ENCODE data around the gene FMNL2.

Gene FMNL2

DNA sequence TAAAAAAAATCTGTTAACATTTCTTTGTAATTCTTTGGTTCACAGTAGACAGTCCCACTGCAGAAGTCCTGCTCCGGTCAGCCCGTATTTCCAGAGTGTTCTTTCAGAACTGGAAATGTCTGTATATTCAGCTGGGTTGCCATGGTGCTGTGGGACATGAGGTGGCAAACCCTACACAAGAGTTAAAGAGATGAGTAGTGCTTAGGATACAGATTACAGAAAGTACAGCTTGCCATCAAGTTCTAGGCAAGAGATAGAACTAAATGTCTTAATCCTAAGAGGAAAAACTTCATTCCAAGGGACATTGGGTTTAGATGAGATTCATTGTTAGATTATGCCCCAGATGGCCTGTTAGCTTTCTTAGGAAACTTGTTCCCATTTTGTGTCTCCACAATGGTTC, 60.1 kb downstream of the FMNL2 start:
- no peaks in the 10 kb centered on the region for H3K9me3 ChIP-seq (ENCODE audit: control insufficient read depth, low read depth, low read length)
- H3K9ac ChIP-seq (ENCODE audit: low read length): no peak overlapping the region
- H3K27ac ChIP-seq (ENCODE audit: low read length): no peak overlapping the region
- H3K36me3 ChIP-seq (ENCODE audit: control insufficient read depth, low read depth, low read length): no peaks in the 10 kb centered on the region
- no peaks in the 10 kb centered on the region for H3K27me3 ChIP-seq (ENCODE audit: control insufficient read depth, insufficient read depth, low read length)
- H3K4me1 ChIP-seq (ENCODE audit: control insufficient read depth, low read depth, low read length): peaks cover 26% of the 10 kb centered on the region
- no peak overlapping the region for H3K4me3 ChIP-seq (ENCODE audit: low read length)

DNA sequence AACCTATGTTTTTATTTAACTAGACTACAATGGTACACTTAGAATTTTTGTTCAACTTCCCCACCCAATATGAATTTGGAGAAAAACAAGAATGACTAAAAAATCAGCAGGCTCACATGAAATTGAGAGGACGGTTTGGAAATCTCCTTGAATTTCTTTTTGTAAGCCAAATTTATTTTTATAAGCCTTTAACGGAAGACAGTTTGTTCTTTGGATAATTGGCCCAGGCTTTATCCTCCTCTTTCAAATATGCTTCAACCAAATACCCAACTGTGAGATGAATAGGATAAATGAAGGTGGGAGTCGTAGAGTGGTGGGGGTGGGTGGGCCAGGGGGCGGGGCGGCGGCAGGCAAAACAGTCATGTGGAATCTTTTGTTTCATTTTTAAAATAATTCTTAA, 60.6 kb downstream of the FMNL2 start:
- no peaks in the 10 kb centered on the region for H3K36me3 ChIP-seq (ENCODE audit: control insufficient read depth, low read depth, low read length)
- H3K9ac ChIP-seq (ENCODE audit: low read length): no peak overlapping the region
- H3K9me3 ChIP-seq (ENCODE audit: control insufficient read depth, low read depth, low read length): no peaks in the 10 kb centered on the region
- no peak overlapping the region for H3K27ac ChIP-seq (ENCODE audit: low read length)
- no peak overlapping the region for H3K4me3 ChIP-seq (ENCODE audit: low read length)
- peaks cover 26% of the 10 kb centered on the region for H3K4me1 ChIP-seq (ENCODE audit: control insufficient read depth, low read depth, low read length)
- no peaks in the 10 kb centered on the region for H3K27me3 ChIP-seq (ENCODE audit: control insufficient read depth, insufficient read depth, low read length)

DNA sequence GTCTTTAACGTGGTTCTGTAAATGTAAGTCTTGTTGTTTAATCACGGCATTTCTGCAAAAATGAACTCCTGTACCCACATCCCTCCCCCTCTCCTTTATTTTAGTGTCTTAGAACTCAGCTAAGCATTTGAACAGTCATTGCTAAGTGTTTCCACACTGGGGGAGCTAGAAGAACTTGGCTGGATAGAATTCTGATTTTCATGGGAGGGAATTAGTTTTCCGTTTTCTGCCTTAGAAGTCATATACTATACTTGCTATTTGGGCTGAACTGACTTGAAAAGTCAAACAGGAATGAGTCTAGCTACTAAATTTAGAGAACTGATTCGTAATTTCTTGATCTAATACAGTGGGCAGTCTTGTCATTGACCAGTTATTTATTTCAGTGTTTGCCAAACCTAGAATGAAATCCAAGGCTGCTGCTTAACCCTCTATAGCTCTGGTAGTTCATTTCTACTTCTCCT, 61.1 kb downstream of the FMNL2 start:
- Histone ChIP-seq H3K27ac (ENCODE audit: low read length) (no peak overlapping the region), H3K4me1 (ENCODE audit: control insufficient read depth, low read depth, low read length) (peaks cover 26% of the 10 kb centered on the region), H3K9me3 (ENCODE audit: control insufficient read depth, low read depth, low read length) (no peaks in the 10 kb centered on the region), H3K4me3 (ENCODE audit: low read length) (no peak overlapping the region), H3K9ac (ENCODE audit: low read length) (no peak overlapping the region), H3K27me3 (ENCODE audit: control insufficient read depth, insufficient read depth, low read length) (no peaks in the 10 kb centered on the region), H3K36me3 (ENCODE audit: control insufficient read depth, low read depth, low read length) (no peaks in the 10 kb centered on the region)

DNA sequence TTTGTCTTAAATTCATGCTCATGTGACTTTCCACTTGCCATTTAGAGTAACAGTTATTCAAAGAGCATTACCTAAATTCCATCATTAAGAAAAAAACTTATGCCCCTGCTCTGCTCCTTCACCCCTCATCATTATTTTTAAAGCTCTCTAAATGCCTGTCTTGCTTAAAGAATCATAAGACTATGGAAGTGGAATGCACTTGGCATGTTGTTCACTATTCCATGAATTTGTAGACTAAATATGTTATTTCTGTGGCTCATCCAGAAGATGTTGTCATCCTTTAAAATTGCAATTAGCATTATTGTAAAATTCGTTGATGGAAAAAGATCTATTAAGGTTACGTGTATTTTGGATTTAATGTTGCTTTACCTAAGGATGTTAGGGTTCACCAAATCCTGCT, 61.8 kb downstream of the FMNL2 start:
- Histone ChIP-seq H3K36me3 (ENCODE audit: control insufficient read depth, low read depth, low read length) (no peaks in the 10 kb centered on the region), H3K9me3 (ENCODE audit: control insufficient read depth, low read depth, low read length) (no peaks in the 10 kb centered on the region), H3K4me3 (ENCODE audit: low read length) (no peak overlapping the region), H3K27ac (ENCODE audit: low read length) (no peak overlapping the region), H3K9ac (ENCODE audit: low read length) (no peak overlapping the region), H3K27me3 (ENCODE audit: control insufficient read depth, insufficient read depth, low read length) (no peaks in the 10 kb centered on the region), H3K4me1 (ENCODE audit: control insufficient read depth, low read depth, low read length) (peaks cover 26% of the 10 kb centered on the region)

DNA sequence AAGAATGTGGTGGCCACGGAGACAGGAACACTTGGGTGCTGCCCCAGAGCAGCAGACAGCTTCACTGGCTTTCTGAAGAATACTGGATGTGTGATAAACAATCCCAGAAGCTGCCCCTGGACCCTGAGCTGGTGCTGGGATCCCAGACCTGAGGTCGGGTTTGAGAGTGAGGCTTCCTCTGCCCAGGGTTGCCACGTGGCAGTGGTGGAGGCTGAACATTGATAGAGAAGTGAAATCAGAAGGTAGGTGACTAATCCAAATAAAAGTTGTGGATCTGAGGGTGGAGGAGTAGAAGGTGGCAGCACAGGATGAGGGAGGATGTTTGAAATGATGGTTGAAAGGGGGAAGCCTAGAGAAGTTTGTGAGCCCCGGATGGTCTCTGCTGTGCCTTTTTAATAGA, 64.0 kb downstream of the FMNL2 start:
- no peak overlapping the region for H3K4me3 ChIP-seq (ENCODE audit: low read length)
- no peak overlapping the region for H3K9ac ChIP-seq (ENCODE audit: low read length)
- H3K36me3 ChIP-seq (ENCODE audit: control insufficient read depth, low read depth, low read length): no peaks in the 10 kb centered on the region
- no peak overlapping the region for H3K27ac ChIP-seq (ENCODE audit: low read length)
- no peaks in the 10 kb centered on the region for H3K9me3 ChIP-seq (ENCODE audit: control insufficient read depth, low read depth, low read length)
- no peaks in the 10 kb centered on the region for H3K27me3 ChIP-seq (ENCODE audit: control insufficient read depth, insufficient read depth, low read length)
- peaks cover 32% of the 10 kb centered on the region for H3K4me1 ChIP-seq (ENCODE audit: control insufficient read depth, low read depth, low read length)

DNA sequence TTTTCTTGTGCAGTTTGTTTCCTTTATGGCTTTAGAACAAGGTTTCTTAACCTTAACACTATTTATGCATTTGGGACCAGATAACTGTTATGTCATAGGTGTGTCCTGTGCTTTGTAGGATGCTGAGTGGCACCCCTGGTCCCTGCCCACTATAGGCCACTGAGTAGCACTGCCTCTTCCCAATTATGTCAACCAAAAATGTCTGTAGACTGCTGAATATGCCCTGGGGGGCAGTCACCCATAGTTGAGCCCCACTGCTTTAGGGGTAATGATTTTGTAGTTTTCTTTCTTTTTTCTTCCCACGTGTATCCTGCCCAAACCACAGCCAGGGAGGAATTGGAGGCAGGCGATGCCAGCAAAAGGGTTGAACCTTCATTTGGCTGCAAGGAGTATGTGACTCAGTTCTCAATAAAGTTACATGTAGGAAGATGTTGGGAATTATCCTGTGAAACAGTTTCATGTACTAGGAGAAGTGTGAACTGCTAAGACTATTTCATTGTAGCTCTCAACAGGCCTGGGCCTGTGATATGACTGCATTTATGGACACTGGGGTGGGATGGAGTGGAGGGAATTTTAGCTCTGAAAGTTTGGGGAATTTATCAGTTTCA, 65.7 kb downstream of the FMNL2 start:
- Histone ChIP-seq H3K27ac (ENCODE audit: low read length) (no peak overlapping the region), H3K27me3 (ENCODE audit: control insufficient read depth, insufficient read depth, low read length) (no peaks in the 10 kb centered on the region), H3K9me3 (ENCODE audit: control insufficient read depth, low read depth, low read length) (no peaks in the 10 kb centered on the region), H3K4me3 (ENCODE audit: low read length) (no peak overlapping the region), H3K9ac (ENCODE audit: low read length) (no peak overlapping the region), H3K4me1 (ENCODE audit: control insufficient read depth, low read depth, low read length) (peaks cover 21% of the 10 kb centered on the region), H3K36me3 (ENCODE audit: control insufficient read depth, low read depth, low read length) (no peaks in the 10 kb centered on the region)

DNA sequence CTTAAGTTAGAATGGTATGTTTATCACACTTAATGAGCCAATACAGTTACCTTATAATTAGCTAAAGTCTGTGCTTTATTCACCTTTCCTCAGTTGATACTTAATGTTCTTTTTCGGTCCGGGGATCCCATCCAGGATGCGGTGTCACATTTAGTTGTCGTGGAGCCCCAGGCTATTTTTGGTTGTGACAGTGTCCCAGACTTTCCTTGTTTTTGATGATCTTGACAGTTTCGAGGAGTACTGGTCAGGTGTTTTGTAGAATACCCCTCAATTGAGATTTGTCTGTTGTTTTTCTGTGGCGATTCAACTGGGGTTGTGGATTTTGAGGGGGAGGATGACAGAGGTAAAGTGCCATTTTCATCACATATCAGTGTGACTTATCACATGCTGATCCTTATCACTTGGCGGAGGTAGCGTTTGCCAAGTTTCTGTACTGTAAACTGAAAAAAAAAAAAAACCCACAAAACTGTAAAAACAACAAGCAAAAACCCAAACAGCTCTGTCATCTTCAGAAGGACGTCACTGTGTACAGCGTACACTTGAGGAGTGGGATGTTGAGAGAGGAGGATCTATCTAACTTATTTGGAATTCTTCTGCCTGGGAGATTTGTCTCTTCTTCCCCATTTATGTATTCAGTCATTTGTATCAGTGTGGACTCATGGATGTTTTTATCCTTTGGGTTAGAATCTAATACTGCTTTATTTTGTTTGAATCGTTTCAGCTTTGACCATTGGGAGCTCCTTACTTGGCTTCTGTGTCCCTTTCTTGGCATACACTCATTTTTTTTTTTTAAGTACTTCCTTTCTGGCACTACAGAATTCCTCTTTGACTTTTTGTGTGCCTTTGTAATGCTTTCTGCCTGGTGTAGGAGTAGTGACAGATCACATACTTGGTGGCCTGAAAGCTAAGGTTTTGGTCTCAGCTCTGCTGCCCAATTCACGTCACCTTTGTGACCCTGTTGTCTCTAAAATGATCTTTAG, 68.1 kb downstream of the FMNL2 start:
- H3K27me3 ChIP-seq (ENCODE audit: control insufficient read depth, insufficient read depth, low read length): no peaks in the 10 kb centered on the region
- H3K9ac ChIP-seq (ENCODE audit: low read length): no peak overlapping the region
- no peaks in the 10 kb centered on the region for H3K36me3 ChIP-seq (ENCODE audit: control insufficient read depth, low read depth, low read length)
- peaks cover 23% of the 10 kb centered on the region for H3K4me1 ChIP-seq (ENCODE audit: control insufficient read depth, low read depth, low read length)
- no peak overlapping the region for H3K27ac ChIP-seq (ENCODE audit: low read length)
- H3K4me3 ChIP-seq (ENCODE audit: low read length): no peak overlapping the region
- no peaks in the 10 kb centered on the region for H3K9me3 ChIP-seq (ENCODE audit: control insufficient read depth, low read depth, low read length)

DNA sequence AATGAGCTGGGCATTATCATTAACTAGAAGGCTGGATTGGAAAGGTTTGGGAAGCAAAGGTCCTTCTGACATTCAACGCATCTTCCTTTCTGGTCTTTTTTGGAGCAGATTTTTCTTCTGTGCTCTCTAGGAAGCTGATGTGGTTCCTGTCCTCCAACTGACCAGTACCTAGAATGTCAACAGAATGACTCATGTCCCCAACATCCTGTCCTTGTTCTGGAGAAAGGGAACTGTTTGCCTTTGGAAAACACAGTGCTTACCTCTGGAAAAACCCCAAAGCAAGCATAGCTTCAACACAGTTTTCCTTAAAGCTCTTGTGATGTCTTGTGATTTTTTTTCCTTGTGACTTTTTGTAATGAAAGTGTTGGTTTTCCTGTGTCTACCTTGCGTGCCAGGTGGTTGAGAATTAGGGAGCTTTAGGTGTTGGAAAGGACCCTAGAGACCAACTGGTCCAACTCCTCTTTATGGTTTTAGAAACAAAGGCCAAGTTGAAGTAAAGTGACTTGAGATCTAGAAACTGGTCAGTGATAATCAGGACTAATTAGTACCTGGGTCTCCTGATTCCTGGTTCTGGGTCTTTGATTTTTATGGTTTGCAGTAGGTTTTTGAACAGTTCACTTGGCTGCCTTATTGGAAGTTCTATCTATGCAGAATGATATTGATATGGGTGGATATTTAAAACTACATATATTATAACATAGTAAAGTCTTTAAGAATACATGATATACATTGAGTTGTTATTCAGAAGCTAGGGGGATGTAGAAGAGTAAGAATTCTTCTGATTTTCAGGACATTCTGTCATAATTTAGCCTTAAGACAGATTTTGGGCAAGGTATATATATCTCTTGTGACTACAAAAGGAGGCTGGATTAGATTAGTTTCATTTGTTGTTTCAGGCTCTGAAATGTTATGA, 70.5 kb downstream of the FMNL2 start:
- no peak overlapping the region for H3K27ac ChIP-seq (ENCODE audit: low read length)
- H3K9me3 ChIP-seq (ENCODE audit: control insufficient read depth, low read depth, low read length): no peaks in the 10 kb centered on the region
- H3K27me3 ChIP-seq (ENCODE audit: control insufficient read depth, insufficient read depth, low read length): no peaks in the 10 kb centered on the region
- no peak overlapping the region for H3K9ac ChIP-seq (ENCODE audit: low read length)
- no peak overlapping the region for H3K4me3 ChIP-seq (ENCODE audit: low read length)
- no peaks in the 10 kb centered on the region for H3K36me3 ChIP-seq (ENCODE audit: control insufficient read depth, low read depth, low read length)
- peaks cover 36% of the 10 kb centered on the region for H3K4me1 ChIP-seq (ENCODE audit: control insufficient read depth, low read depth, low read length)

DNA sequence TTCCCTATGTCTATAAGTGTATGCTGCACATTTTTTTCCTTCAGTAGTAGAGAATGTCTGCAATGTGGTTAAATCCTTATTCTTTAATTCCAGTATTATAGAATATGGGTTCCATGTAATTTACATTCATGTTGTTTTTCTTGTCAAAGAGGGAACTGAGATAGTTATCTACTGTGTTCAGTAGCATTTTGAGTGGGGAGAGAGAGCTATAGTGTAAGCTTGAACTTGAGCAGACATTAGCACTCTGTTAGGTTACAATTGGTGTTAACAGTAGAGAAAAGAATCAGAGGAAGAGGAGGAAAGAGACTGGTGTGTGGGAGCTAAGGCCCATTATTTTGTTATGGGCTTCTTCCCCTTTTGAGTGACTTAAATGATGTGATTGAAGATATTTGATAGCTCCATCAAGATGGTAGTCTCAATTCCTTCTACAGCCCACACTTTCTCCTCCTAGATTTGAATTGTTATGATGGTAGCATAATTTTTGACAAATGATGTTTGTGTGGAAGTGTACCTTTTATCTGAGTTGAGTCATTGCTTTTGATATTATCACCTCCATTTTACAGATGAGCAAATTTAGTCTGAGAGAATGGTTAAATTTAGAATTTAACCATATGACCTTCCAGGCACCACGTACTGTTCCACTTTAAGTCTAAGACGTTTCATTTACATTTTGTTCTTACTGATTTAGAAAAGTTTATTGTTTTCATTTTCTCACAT, 71.3 kb downstream of the FMNL2 start:
- Histone ChIP-seq H3K9ac (ENCODE audit: low read length) (no peak overlapping the region), H3K4me1 (ENCODE audit: control insufficient read depth, low read depth, low read length) (peaks cover 36% of the 10 kb centered on the region), H3K27me3 (ENCODE audit: control insufficient read depth, insufficient read depth, low read length) (no peaks in the 10 kb centered on the region), H3K9me3 (ENCODE audit: control insufficient read depth, low read depth, low read length) (no peaks in the 10 kb centered on the region), H3K27ac (ENCODE audit: low read length) (no peak overlapping the region), H3K36me3 (ENCODE audit: control insufficient read depth, low read depth, low read length) (no peaks in the 10 kb centered on the region), H3K4me3 (ENCODE audit: low read length) (no peak overlapping the region)

DNA sequence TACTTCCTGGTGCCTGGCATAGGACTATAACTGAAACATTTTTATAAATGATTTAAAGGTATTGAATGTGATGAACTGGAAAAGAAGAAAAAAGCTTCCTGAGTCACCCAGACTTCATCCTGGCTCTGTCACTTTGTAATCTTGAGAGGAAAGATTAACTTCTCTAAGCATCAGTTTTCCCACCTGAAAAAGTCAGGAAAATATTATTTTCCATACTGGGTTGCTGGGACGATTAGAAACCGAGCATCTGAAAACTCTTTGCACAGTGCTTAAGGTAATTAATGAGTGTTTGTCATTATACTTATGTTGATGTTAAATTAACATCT, 71.8 kb downstream of the FMNL2 start:
- Histone ChIP-seq H3K9ac (ENCODE audit: low read length) (no peak overlapping the region), H3K4me1 (ENCODE audit: control insufficient read depth, low read depth, low read length) (peaks cover 36% of the 10 kb centered on the region), H3K4me3 (ENCODE audit: low read length) (peak overlapping the region; percentile 35)

More for the DNA sequence above, 71.8 kb downstream of the FMNL2 start:
- Histone ChIP-seq H3K27ac (ENCODE audit: low read length) (no peak overlapping the region), H3K9me3 (ENCODE audit: control insufficient read depth, low read depth, low read length) (no peaks in the 10 kb centered on the region), H3K27me3 (ENCODE audit: control insufficient read depth, insufficient read depth, low read length) (no peaks in the 10 kb centered on the region), H3K36me3 (ENCODE audit: control insufficient read depth, low read depth, low read length) (no peaks in the 10 kb centered on the region)

Data from iPS-18a (cell line).